Raji (cell line): ENCODE results near the gene LTV1.

Experiments
- POLR2A ChIP-seq: IDR thresholded peaks from 2 replicates; pipeline ENCODE4 v1.6.1; 2011; ENCODE audit warnings: low read depth, low read length, control low read depth; ENCODE audit not compliant: insufficient read depth

LTV1 gene

DNA sequence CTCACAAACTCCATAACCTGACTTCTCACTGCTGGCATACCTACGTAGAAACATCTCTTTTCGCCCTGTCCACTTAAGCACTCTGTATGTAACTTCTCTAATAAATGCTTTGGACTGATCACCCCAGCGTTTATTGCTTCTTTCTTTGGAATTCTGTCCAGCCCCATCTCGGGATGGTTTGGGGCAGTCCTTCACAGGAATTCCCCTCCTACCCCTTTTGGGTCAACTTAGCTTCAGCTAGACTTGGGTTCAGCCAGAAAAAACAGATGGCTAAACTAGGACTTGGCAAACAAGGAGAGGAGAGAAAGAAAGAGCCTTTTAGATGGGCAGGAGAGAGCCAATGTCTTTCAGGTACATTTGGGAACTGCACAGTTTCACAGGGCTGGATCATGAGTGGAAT lies 3.9 kb upstream of the LTV1 start:
- no peak for TF ChIP-seq POLR2A

- no peak for TF ChIP-seq POLR2A
These were observed 2.4 kb upstream of the LTV1 start for GRCh38 chr6:143840595-143841265.

DNA sequence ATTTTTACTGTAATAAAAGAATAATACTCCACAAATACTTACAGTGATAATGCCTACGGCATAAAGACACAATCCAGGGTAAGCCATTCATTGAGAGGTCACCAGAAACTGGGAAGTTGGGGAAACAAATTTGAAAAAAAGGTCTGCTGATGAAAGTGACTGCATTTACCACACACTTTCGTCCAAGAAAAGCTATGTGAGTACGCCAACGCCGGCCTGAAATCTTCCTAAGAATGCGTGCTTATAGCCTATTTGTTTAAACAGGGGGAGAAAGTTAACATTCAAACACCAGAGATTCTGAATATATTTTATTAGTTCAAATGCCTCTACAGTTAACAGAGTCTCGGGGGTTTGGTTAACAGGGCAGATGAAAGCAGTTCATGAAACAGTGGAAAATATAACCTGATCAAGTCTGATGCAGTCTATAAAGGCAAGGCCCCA lies 657 bp upstream of the LTV1 start:
- TF ChIP-seq POLR2A = no peak

DNA sequence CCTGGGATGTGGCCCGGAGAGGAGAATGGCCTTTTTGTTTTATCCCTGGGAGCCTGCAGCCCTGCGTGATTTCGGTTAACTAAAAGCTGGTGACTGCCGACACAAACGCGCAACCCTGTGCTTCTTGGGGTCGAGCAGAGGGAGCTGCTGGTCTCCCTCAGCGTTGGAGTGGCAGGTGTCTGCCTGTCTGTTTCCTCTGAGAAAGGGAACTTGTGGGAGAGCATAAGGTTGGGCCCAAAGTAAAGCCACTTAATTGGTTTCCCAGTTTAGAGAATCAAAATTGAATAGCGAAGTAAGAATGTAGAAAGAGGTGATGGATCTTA lies 500 bp downstream of the LTV1 start:
- TF ChIP-seq POLR2A = no peak

DNA sequence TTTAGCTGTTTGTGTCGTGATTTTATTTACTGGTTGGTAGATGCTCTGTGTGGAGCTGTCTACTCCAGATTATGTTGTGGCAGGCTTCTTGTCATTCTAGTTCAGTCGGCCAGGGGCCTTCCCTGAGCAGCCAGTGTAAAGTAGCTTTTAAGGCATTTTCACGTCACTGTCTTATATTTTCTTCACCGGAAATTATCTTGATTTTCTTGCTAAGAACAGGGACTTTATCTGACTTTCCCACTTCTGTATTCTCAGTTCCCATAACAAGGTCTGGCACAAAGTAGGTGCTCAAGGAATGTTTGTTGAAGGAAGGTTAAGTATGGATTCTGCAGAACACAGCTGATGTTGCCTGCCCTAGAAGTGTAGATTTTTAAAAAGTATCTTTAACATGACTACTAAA lies 868 bp downstream of the LTV1 start:
- TF ChIP-seq POLR2A = no peak

DNA sequence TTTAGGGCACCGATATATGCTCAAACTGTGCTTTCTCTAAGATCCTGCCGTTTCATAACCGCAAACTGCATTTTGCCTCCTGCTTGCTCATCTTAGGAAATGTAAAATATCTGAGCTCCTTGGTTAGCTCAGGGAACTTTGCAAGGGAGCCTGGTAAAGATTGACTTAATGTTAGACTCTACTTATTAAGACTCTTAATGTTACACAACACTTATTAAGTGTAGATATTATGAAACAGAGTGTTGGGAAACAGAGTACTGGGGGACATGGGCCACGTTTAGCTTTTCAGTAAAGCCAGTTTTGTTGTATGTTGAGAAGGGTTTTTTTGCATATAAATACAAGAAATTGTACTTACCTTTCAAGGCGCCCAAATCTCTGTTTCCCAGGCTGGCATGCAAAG lies 1.9 kb downstream of the LTV1 start:
- TF ChIP-seq POLR2A = no peak

DNA sequence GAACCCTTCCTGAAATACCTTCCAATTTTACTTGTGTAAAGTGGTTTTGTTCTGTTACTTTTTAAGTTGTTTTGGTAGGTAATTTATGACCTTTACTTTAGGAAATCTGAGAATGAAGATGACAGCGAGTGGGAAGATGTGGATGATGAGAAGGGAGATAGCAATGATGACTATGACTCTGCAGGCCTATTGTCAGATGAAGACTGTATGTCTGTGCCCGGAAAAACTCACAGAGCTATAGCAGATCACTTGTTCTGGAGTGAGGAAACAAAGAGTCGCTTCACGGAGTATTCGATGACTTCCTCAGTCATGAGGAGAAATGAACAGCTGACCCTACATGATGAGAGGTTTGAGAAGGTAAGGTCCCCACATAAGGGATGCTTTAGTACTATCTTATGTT lies 14.5 kb downstream of the LTV1 start:
- TF ChIP-seq POLR2A = no peak

DNA sequence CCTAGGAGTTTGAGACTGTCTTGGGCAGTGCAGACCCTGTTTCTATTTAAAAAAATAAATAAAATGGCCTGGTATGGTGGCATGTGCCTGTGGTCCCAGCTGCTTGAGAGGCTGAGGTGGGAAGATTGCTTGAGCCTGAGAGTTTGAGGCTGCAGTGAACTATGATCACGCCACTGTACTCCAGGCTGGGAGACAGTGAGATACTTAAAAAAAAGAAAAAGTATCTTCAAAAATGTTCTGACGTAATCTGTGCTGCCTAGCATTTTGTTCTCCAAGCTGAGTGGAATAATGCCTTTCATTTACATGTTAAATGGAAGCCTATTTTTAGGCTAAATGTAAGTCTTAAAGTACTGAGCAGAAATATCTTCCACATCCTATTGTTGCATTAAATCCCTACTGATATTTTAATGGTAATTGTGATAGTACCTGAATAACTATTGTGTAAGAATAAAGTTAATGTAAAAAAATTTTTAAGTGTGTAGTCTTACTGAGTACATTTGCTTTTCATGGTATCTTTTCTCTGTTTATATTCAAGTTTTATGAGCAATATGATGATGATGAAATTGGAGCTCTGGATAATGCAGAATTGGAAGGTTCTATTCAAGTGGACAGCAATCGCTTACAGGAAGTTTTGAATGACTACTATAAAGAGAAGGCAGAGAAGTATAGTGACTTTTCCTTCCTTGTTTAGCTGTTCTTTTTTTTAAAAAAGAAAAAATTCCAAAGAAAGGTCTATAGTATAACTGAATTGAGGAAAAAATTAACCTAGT lies 16.9 kb downstream of the LTV1 start:
- TF ChIP-seq POLR2A = no peak

DNA sequence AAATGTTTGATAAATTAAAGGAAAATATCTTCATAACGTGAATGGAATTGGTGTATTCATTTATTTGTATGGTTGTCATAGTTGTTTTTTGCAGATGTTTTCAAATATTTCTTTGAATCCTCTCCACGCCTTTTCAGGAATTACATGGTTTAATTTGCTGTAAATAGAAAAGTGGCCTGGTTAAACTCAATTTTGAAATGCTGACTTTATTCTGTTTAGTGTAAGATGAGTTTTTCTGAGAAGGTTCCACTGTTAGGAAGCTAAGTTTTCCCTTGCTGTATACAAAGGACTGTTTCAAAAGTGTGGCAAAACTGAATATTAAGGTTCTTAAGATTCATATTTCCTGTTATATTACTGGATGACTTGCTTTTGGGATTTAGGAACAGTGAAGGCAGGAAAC lies 20.6 kb downstream of the LTV1 start:
- no peak for TF ChIP-seq POLR2A

DNA sequence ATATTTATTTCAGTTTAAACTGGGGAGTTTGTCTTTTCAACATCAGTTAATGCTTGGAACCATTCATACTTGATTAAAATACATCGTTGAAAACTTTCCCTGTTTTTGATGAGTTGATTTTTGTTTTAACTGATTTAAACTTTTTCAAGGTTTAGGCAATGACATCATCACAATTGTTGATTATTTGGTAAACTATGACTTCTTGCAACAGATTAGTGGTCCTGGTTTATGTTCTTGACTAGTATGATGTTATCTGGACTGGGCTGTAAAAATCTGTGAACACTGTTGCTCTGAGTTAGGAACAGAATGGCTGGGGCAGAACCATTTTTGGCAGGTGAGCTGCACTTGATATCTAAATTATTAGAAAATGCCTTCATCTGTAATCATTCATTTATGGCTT lies 21.1 kb downstream of the LTV1 start, which contains the start of gene ZC2HC1B:
Gene ZC2HC1B (plus strand): TSS at position 241 of the 400 bp plus-strand sequence. CDS start 66 bp downstream, at position 307.
- no peak for TF ChIP-seq POLR2A

GRCh38 chr6:143867236-143867635 lies 24.1 kb downstream of the LTV1 start:
- TF ChIP-seq POLR2A = no peak

GRCh38 chr6:143872201-143872600 lies 29.1 kb downstream of the LTV1 start:
- no peak for TF ChIP-seq POLR2A

DNA sequence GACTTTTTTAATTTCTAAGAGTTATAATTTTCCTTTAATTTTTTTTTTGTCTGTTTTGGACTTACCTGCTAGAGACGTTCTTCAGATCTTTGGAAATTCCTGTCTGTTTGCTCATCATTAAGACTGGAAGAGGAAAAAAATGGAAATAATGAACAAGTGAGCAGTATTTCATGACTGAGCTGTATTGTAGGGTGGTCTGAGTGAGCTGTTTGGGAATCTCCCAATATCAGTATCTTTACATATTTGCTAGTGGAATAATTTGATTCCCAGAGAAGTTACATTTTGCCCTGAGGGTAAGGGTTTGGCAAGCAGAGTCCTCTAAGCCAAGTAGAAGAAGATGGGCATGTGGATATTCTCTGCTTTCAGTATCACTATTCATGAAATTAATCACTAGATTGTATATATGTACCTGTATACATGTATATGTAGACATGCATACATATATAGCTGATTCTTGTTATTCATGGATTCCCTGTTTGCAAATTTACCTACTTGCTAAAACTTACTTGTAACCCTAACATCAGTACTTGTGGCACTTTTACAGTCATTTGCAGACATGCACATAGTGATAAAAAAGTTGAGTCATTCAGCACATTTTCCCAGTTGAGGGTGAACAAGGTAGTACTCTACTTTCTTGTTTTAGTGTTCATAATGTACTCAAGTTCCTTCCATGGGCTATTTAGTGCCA lies 34.6 kb downstream of the LTV1 start:
- TF ChIP-seq POLR2A = no peak

- TF ChIP-seq POLR2A = no peak
These were observed 35.2 kb downstream of the LTV1 start for GRCh38 chr6:143878272-143878760.

- TF ChIP-seq POLR2A = no peak
These were observed 37.3 kb downstream of the LTV1 start for GRCh38 chr6:143880412-143880811.
